HCT116 (cell line): ENCODE data around the gene TTC38. TPM values are rescaled to one million over a fixed set of nuclear protein-coding genes. Genes with fewer than 3 reads are reported as not detected.

ENCODE experiments used
- ATAC-seq: fragments of 200-7000 bp; cut with Tn5 transposase; 2 replicates; pipeline ENCODE4 v1.9.1; 2020; ENCODE audit warnings: mild to moderate bottlenecking, moderate library complexity
- BruUV-seq: library from RNA; stranded (reverse); fragments of 400-500 nt; replicated peaks from 2 replicates; lab custom pipeline; 2021; lab: Mats Ljungman, UMichigan
- CTCF ChIA-PET: fragments of 300-600 bp; sonication (Branson Sonifier 250); formaldehyde crosslinking; loops from one replicate; lab custom pipeline; 2021; ENCODE audit warnings: antibody characterized with exemption; lab: Charles Lee
- POLR2A ChIA-PET: fragments of 300-600, 350-600 bp; sonication (Branson Sonifier 250); formaldehyde crosslinking; loops from one replicate; lab custom pipeline; 2021; ENCODE audit warnings: antibody characterized with exemption; lab: Charles Lee
- RAD21 ChIA-PET, 2 experiments: fragments of 300-600 bp; sonication (Branson Sonifier 250); formaldehyde crosslinking; loops; one replicate each; lab custom pipeline; 2023; ENCODE audit warnings: low total read pairs in 2 of 2; ENCODE audit not compliant: uncharacterized antibody in 2 of 2, unreplicated experiment in 2 of 2, low non-redundant PET in 1 of 2; lab: Charles Lee
- DNase-seq: peaks from one replicate; pipeline ENCODE4 v3.0.0-alpha.2; 2010; ENCODE audit warnings: low read depth, low spot score
- H2AFZ ChIP-seq: fragments of 200-600 bp; shearing (Covaris generic), sonication (generic); 2 replicates; pipeline ENCODE4 v1.6.1; 2017; ENCODE audit warnings: low read depth, mixed run types, mixed read lengths, antibody characterized with exemption, low read length; ENCODE audit not compliant: poor library complexity, severe bottlenecking
- H3K27ac ChIP-seq: 2 replicates; pipeline ENCODE4 v1.5.1; 2012; ENCODE audit warnings: low read depth, low read length
- H3K27me3 ChIP-seq: fragments of 200-600 bp; sonication (generic); 2 replicates; pipeline ENCODE4 v1.6.1; 2016; ENCODE audit warnings: mixed run types, low read length, mixed read lengths; ENCODE audit not compliant: insufficient read depth
- H3K36me3 ChIP-seq, 2 experiments: fragments of 200-500 bp in 1 of 2; fragments of 200-600 bp in 1 of 2; sonication (Bioruptor generic) in 1 of 2; sonication (generic) in 1 of 2; 2 replicates each; pipeline versions ENCODE4 v1.5.1 to v1.6.1; 2014 to 2016; ENCODE audit warnings: low read length in 2 of 2, inconsistent platforms in 1 of 2, mixed read lengths in 1 of 2, mixed run types in 1 of 2; ENCODE audit not compliant: insufficient read depth in 2 of 2, control insufficient read depth in 1 of 2
- H3K4me1 ChIP-seq, 2 experiments: fragments of 200-600 bp in 1 of 2; sonication (generic) in 1 of 2; 2 replicates each; pipeline versions ENCODE4 v1.5.1 to v1.6.1; 2012 to 2017; ENCODE audit warnings: low read length in 2 of 2, inconsistent platforms in 1 of 2, mild to moderate bottlenecking in 1 of 2, mixed read lengths in 1 of 2, mixed run types in 1 of 2, moderate library complexity in 1 of 2; ENCODE audit not compliant: insufficient read depth in 2 of 2, control insufficient read depth in 1 of 2
- H3K4me2 ChIP-seq: fragments of 200-600 bp; sonication (generic); 2 replicates; pipeline ENCODE4 v1.6.1; 2017; ENCODE audit warnings: mixed run types, low read length, mixed read lengths
- H3K4me3 ChIP-seq, 2 experiments: fragments of 200-600 bp in 1 of 2; sonication (generic) in 1 of 2; replicated peaks in 1 of 2; 2 replicates each; pipeline ENCODE4 v1.5.1; 2011 to 2016; ENCODE audit warnings: low read length in 2 of 2, control low read depth in 1 of 2, low read depth in 1 of 2, mild to moderate bottlenecking in 1 of 2, mixed read lengths in 1 of 2, mixed run types in 1 of 2
- H3K79me2 ChIP-seq: fragments of 200-600 bp; sonication (generic); 2 replicates; pipeline ENCODE4 v1.6.1; 2017; ENCODE audit warnings: mild to moderate bottlenecking, mixed run types, low read length, moderate library complexity, mixed read lengths; ENCODE audit not compliant: insufficient read depth
- H3K9ac ChIP-seq: fragments of 200-600 bp; sonication (generic); 2 replicates; pipeline ENCODE4 v1.6.1; 2016; ENCODE audit warnings: low read length, mixed read lengths
- H3K9me2 ChIP-seq: fragments of 200-600 bp; sonication (generic), shearing (Covaris generic); 2 replicates; pipeline ENCODE4 v1.6.1; 2017; ENCODE audit warnings: mixed run types, mild to moderate bottlenecking, moderate library complexity; ENCODE audit not compliant: insufficient read depth
- H3K9me3 ChIP-seq, 2 experiments: fragments of 200-500 bp in 1 of 2; fragments of 200-600 bp in 1 of 2; sonication (Bioruptor generic) in 1 of 2; sonication (generic) in 1 of 2; 2 replicates each; pipeline ENCODE4 v1.6.1; 2014 to 2017; ENCODE audit warnings: low read length in 2 of 2, mixed read lengths in 2 of 2, inconsistent platforms in 1 of 2, low read depth in 1 of 2, mild to moderate bottlenecking in 1 of 2, mixed run types in 1 of 2, moderate library complexity in 1 of 2; ENCODE audit not compliant: control insufficient read depth in 1 of 2, insufficient read depth in 1 of 2
- H4K20me1 ChIP-seq: fragments of 200-600 bp; sonication (generic), shearing (Covaris generic); 2 replicates; pipeline ENCODE4 v1.6.1; 2017; ENCODE audit warnings: mixed run types, mild to moderate bottlenecking, moderate library complexity; ENCODE audit not compliant: insufficient read depth
- CBX3 ChIP-seq: IDR thresholded peaks from 2 replicates; pipeline ENCODE4 v1.6.1; 2012; ENCODE audit warnings: low read depth
- CEBPB ChIP-seq: IDR thresholded peaks from 2 replicates; pipeline ENCODE4 v1.6.1; 2012; ENCODE audit warnings: low read depth
- CTCF ChIP-seq, 3 experiments: fragments of 200-600 bp in 1 of 3; sonication (generic) in 1 of 3; IDR thresholded peaks in 2 of 3; conservative IDR thresholded peaks in 1 of 3; 2 replicates each; pipeline ENCODE4 v1.5.1; 2012 to 2017; ENCODE audit warnings: low read depth in 2 of 3, low read length in 2 of 3, antibody characterized with exemption in 1 of 3, borderline replicate concordance in 1 of 3, control low read depth in 1 of 3, mild to moderate bottlenecking in 1 of 3, mixed read lengths in 1 of 3, mixed run types in 1 of 3, moderate library complexity in 1 of 3; ENCODE audit not compliant: insufficient read depth in 1 of 3
- POLR2A ChIP-seq: IDR thresholded peaks from 2 replicates; pipeline ENCODE4 v1.7.0; 2011; ENCODE audit warnings: borderline replicate concordance; ENCODE audit not compliant: insufficient read depth, insufficient read length; ENCODE audit errors: extremely low read depth
- POLR2AphosphoS5 ChIP-seq: IDR thresholded peaks from 2 replicates; pipeline ENCODE4 v1.6.1; 2011; ENCODE audit warnings: mild to moderate bottlenecking, low read depth, low read length, moderate library complexity
- REST ChIP-seq: IDR thresholded peaks from 2 replicates; pipeline ENCODE4 v1.6.1; 2012; ENCODE audit warnings: low read depth
- TCF7L2 ChIP-seq: IDR thresholded peaks from 2 replicates; pipeline ENCODE4 v1.7.0; 2011; ENCODE audit warnings: borderline replicate concordance, inconsistent platforms; ENCODE audit not compliant: insufficient read depth, insufficient read length; ENCODE audit errors: extremely low read depth
- intact Hi-C: fragments of 100-400 bp; cut with micrococcal nuclease; formaldehyde crosslinking; loops from 2 replicates; pipeline ENCODE4 v1.10.0; 2022
- total RNA-seq: library from RNA; stranded (reverse); gene quantifications from one replicate; pipeline ENCODE4 v1.2.1, GENCODE V29; 2021; ENCODE audit not compliant: unreplicated experiment
- TF ChIP-seq, protein P1 (sequence below): IDR thresholded peaks from 2 replicates; pipeline ENCODE4 v1.6.1; 2011; ENCODE audit warnings: mild to moderate bottlenecking, low read length, moderate library complexity; ENCODE audit not compliant: insufficient replicate concordance; ENCODE audit errors: extremely low read depth

TTC38 gene
- total RNA-seq, 1 experiment from 2014 or later = 22.9 TPM

DNA sequence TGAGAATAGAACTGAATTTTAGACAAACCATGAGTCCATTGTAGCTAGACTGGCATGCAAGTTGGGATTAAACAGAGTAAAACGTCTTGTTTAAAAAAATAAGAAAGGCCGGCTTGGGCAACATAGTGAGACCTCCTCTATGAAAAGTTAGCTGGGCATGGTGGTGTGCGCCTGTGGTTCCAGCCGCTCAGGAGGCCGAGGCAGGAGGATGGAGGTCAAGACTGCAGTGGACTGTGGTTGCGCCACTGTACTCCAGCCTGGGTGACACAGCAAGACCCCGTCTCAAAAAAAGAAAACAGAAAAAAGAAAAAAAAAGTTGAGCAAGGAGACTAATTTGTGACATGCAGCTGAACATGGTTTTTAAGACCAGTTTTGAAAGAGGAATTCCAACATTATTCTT, 41.2 kb upstream of the TTC38 start:
- RAD21 ChIA-PET = no interaction called here
- TF ChIP-seq CBX3 (no peak), POLR2AphosphoS5 (no peak), CTCF (IDR thresholded peaks at IDR 0.05 in 2 of 3, conservative IDR thresholded peaks at IDR 0.05 in 1 of 3; ENCODE audit: borderline replicate concordance in 1 of 3, insufficient read depth in 1 of 3, low read depth in 2 of 3, low read length in 2 of 3) (no peak), POLR2A (no peak), TCF7L2 (no peak), CEBPB (no peak), REST (no peak)
- TF ChIP-seq, protein P1, sequence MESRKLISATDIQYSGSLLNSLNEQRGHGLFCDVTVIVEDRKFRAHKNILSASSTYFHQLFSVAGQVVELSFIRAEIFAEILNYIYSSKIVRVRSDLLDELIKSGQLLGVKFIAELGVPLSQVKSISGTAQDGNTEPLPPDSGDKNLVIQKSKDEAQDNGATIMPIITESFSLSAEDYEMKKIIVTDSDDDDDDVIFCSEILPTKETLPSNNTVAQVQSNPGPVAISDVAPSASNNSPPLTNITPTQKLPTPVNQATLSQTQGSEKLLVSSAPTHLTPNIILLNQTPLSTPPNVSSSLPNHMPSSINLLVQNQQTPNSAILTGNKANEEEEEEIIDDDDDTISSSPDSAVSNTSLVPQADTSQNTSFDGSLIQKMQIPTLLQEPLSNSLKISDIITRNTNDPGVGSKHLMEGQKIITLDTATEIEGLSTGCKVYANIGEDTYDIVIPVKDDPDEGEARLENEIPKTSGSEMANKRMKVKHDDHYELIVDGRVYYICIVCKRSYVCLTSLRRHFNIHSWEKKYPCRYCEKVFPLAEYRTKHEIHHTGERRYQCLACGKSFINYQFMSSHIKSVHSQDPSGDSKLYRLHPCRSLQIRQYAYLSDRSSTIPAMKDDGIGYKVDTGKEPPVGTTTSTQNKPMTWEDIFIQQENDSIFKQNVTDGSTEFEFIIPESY = no peak
- Histone ChIP-seq H3K27ac (no peak overlapping the region), H3K4me1 (no peaks in the 10 kb centered on the region), H3K4me2 (no peak overlapping the region), H4K20me1 (no peaks in the 10 kb centered on the region), H3K9ac (no peak overlapping the region), H3K9me3 (no peaks in the 10 kb centered on the region), H3K9me2 (no peaks in the 10 kb centered on the region), H3K4me3 (no peak overlapping the region), H3K79me2 (no peaks in the 10 kb centered on the region), H2AFZ (no peak overlapping the region), H3K36me3 (no peaks in the 10 kb centered on the region), H3K27me3 (no peaks in the 10 kb centered on the region)
- CTCF ChIA-PET = no interaction called here
- no peak for ATAC-seq
- intact Hi-C loops = no loop called here
- DNase-seq = no peak
- no TSS peak for BruUV-seq
- POLR2A ChIA-PET = no interaction called here
